Measurements from ENCODE around the gene TRABD2A.
A peak's percentile ranks its signal among the peaks of the same experiment; 100 is the strongest.

The TRABD2A gene

DNA sequence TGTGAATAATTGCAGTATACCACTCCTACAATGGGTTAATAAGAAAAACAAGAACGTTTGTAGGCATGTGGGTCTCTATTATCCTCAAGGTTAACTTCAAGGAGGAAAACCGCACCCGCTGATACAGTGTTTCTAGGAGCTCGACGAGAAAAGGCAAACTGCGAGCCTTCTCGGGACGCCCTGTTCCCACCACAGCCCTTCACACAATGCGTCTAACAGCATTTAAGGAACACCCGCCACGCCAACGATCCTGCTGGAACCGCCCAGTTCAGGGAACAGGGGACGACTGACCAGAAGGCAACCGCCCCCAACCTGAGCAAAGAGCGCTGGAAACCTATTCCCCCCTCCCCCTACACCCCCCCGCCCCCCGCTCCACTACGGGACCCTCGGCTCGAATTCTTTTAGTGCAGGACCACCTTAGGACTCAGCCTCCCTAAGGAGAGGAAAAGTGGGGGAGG is 23.9 kb upstream of the TRABD2A start:
- peak; percentile 66 for DNase-seq (ENCODE audit: low spot score)

DNA sequence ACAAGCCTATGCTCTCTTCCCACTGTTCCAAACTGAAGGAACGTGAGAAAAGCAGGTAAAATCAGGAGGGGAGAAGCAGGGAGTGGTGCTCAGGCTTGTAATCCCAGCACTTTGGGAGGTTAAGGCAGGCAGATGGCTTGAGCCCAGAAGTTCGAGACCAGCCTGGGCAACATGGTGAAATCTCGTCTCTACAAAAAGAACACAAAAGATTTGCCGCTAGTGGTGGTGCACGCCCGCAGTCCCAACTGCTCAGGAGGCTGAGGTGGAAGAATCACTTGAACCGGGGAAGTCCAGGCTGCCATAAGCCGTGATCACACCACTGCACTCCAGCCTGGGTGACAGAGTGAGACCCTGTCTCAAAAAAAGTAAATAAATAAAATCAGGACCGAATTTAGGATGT is 23.3 kb upstream of the TRABD2A start:
- FAIRE-seq (no peak), DNase-seq (ENCODE audit: low spot score) (no peak)

More for the DNA sequence above, 23.9 kb upstream of the TRABD2A start:
- FAIRE-seq, result no peak

DNA sequence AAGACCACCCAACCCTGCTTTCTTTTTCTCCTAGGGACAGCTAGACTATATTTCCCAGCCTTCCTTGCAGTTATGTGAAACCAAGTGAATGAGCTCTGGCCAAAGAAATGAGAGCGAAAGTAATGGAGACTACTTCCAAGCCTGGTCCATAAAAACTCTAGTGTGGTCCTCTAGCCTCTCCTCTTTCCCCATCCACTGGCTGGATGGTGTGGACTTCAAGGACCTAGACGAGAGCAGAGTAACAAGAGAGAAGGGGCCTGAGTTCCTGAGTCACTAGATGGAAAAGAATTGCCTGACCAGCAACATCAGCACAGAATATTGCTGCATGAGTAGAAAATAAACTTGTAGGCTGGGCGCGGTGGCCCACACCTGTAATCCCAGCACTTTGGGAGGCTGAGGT is 21.6 kb upstream of the TRABD2A start:
- DNase-seq (ENCODE audit: low spot score) (no peak), FAIRE-seq (no peak)

DNA sequence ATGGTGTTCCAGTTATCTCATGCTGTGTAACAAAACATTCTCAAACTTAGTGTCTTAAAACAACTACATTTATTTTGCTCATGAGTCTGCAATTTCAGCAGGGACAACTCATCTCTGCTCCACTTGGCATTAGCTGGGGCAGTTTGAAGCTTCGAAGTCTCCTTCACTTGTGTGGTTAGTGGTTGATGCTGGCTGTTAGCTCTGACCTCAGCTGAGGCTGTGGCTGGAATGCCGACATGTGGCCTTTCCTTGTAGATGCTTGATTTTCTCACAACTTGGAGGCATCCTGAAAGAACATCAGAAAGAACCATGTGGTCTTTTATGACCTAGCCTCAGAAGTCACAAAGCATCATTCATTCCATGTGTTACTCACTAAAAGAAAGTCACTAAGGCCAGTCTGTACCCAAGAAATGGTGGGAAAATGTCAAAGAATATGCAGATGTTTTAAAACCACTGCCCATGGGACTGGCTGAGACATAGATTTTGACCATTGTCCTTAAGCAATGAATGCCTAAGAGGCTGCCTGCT is 20.8 kb upstream of the TRABD2A start:
- DNase-seq (ENCODE audit: low spot score) (no peak), FAIRE-seq (no peak)

DNA sequence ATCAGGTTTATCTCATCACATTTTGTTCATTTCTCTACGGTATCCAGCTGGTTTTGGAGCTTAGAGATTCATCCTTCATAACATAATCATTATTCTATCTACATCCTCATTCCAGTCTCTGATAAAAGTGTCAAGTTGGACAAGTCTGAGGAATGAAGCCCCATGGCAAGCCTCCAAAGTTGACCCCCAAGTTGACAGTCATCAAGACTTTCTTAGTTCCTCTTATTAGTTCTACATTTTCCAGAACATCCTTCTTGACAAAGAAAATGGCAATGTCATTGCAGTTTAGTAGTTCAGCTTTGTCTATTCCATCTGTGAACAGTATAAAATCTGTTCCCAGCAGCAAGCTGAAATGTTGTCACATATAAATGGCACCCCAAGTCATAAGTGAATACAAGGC is 20.1 kb upstream of the TRABD2A start:
- DNase-seq (ENCODE audit: low spot score) (no peak), FAIRE-seq (no peak)

DNA sequence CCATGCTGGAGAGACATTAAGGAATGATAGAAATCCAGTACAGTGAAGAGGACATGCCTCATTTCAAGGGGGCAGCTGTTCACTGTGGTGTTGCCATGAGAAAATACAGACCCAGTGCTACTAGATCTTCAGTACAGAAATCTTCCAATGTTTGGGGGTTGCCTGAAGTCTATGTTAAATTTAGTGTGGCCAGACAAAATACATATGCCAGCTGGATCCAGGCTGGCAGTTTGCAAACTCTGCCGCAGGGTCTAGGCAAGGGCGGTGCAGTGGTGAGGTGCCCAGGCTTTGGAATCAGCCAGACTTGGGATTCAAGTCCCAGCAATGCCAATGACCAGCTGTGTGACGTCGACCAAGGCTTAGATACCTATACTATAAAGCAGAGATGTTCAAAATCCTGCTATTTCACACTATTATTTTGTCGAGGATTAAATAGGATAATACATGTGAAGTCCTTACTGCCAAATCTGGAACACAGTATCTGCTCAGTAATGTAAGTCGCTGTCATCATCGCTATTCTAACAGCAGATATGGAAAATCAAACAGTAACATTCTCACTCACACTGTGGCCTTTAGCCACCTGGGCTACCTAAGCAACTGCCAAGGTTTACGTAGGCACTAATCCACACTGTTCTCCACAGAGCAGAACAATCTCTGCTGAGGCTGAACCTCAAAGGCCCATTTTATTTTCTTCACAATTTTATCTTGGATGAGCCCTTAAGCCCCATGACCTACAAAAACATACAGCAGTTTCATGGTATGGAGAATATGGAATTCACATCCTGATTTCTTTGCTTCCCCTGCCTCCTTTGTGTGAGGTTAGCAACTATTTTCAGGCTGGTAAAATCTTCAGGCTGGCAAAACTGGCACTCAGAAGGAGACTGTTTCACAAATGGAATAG is 18.7 kb upstream of the TRABD2A start:
- FAIRE-seq (no peak), DNase-seq (ENCODE audit: low spot score) (no peak)

DNA sequence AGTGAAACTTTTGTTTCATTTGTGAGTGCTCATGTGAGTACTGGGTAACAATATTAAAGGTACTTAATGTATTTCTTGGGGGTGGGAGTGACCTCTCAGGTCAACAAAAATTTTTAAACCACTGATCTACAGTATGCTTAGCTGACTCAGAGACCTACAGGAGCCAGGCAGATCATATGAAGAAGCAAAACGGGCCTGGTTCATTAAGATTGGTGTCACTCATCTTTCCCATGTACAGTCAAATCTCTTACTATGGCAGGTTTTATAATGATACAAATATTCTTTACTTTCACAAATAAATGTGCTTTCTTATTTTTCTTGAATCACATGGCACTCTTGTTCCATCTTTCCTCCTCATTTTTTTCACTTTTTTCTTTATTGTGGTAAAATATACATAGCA is 16.9 kb upstream of the TRABD2A start:
- DNase-seq (ENCODE audit: low spot score) (no peak), FAIRE-seq (no peak)

DNA sequence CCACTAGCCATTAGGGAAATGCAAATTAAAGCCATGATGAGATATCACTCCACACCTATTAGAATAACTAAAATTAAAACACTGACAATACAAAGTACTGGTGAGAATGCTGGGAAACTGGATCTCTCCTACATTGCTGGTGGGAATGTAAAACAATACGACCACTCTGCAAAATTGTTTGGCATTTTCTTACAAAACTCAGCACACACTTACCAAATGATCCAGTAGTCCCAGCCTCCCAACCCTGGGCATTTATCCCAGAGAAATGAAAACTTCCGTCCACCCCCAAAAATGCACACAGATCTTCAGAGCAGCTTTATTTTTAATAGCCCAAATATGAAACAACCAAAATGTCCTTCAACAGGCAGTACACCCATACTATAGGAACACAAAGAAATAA is 15.7 kb upstream of the TRABD2A start:
- FAIRE-seq, result no peak
- DNase-seq (ENCODE audit: low spot score), result no peak

DNA sequence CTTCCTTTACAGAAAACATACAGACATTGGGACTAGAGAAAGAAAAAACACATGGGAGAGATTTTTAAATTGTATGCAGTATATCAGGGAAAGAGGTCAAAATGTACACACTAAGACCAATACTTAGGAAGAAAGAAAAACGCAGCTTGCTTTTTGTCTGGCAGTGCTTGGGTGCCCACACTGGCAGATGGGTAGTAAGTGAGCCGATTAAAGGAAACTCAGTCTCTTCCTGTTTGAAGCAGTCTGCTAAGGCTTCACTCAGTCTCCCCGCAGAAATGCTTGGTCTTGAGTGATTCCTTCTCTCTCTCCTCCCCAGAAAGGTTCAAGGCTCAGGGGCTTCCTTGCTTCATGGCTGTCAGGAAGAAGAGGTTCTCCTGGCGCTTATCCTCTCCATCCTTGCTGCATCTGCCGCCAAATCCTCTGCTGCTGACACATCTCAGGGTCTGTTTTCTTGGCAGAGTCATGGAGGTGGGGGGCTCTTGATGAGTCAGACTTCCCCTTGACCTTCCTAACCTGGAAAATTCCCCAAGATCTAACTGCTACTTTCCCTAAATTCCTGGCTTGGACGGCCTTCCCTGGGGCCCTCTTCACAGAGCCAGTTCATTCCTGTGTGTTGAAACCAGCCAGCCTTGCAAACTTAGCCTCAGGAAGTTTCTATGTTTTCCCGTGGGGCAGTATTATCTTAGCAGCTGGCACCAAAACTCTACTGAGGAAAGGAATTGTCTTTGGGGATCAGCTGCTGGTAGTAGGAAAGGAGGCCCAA is 14.1 kb upstream of the TRABD2A start:
- DNase-seq (ENCODE audit: low spot score) (no peak), FAIRE-seq (no peak)

DNA sequence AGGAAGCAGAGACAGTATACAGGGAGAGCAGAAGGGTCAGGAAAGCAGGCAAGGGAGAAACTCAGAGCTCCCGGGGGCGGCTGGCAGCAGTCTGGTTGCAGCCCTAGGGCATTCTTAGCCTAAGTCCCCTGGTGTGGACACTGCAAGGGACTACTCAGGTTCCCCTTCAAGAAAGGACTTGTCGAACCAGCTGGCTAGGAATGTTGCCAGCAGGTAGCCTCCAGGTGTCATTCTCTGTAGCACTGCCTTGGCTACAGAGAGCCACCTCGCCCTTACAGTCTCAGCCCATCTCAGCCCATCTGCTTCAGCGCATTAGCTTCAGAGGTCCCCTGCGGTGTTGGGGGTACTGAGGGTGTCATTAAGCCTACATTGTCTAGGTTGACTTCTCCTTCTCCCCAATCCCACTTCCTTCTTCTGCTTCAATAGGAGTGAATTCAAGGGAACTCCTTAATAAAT is 13.3 kb upstream of the TRABD2A start:
- DNase-seq (ENCODE audit: low spot score) (no peak), FAIRE-seq (no peak)

DNA sequence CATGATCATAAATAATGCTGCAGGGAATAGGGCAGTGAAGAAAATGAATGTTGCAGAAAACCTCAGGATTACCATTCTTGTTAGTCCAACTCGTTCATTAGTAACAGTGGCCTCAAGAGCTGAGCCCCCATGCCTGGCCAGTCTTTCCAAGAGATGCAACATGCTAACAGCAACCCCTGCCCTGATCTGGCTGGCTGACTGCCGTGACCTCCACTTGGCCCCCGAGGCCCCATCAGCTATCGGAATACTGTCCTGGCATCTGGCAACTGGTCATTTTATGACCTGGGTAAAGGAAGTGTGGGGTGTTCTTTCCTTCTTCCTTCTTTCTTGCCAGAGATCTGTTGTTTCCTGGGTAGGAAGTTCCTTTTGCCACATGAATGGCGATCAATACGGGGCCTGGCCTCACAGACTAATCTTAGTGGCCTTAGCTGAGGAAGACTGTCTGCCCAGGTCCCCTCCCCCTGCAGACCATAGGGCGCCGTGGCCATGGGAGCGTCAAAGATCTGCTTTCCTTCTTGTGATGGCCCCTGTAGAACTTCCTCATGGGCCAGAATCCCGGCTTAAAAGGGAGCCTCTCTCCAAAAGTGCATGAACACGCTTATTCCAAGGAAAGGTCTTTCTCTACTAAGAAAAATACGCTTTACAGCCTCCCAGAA is 10.6 kb upstream of the TRABD2A start:
- FAIRE-seq (no peak), DNase-seq (ENCODE audit: low spot score) (no peak)

DNA sequence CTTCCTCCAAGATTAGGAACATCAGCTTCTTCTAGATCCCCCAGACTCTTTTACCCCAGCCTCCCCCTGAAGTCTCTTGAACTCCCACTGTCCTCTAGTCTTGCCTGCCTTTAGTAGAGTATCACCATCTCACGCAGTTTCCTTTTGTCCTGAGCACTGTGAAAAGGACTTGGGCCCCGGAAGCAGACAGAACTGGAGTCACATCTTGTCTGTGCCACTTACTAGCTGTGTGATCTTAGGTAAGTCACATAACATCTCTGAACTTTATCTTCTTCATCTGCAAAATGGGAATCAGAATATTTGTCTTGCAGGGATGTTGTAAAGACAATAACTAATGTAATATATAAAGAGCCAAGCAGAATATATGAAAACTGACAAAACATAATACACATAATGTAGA is 8.4 kb upstream of the TRABD2A start:
- FAIRE-seq, result no peak
- DNase-seq (ENCODE audit: low spot score), result no peak

DNA sequence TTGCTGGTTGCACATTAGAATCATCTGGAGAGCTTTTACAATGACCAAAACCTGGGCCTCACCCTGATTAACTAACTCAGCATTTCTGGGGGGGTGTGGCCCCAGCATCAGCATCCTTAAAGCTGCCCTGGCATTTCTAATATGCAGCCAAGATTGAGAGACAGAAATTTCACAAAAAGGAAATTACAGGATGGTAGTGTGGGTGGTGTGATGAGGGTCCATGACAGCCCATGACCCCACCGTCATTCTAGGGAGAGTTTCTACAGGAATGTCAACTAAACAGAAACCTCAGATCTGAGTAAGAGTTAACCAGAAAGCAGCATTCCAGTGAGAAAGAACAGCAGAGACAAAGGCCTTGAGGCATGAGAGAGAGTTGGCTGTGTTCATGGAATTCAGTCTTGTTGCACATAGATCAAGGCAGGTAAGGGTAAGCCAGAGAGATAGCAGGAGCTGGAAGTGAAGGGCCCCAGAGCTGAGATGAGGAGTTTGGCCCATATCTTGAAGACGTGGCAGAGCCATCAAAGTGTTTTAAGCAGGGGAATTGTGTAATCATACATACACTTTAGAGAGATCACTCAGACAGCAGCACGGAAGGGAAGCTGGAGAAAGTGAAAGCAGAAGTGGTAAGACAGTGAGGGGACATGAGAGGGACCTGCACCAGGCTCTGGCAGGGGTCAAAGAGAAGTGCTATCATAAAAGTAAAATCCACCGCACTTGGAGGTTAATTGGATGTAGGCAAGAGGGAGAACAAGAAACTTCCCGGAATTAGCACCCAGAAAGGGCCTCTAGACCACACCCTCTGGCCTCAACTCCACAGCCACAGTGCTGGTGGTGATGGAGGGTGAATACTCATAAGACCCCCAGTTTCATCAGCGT is 7.8 kb upstream of the TRABD2A start:
- DNase-seq (ENCODE audit: low spot score) (no peak), FAIRE-seq (no peak)

DNA sequence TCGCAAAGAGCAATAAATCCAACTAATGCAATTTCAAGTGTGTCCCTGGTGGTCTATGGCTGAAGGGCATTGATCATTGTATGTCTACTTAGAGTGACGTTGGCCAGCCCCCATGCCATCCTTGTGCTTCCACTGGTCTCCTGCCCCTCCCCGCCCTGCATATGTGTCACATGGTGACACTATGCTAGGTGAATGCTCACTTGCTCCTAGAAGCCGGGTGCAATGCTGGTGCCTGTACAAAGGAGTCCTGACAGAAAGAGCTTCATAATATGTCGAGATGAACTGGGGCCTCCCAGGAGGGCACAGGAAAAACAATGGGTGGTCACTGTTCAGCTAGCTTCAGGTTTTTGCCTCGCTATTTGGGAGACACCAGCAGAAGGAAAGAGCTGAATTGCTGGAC is 5.9 kb upstream of the TRABD2A start:
- no peak for DNase-seq (ENCODE audit: low spot score)
- FAIRE-seq, result no peak

DNA sequence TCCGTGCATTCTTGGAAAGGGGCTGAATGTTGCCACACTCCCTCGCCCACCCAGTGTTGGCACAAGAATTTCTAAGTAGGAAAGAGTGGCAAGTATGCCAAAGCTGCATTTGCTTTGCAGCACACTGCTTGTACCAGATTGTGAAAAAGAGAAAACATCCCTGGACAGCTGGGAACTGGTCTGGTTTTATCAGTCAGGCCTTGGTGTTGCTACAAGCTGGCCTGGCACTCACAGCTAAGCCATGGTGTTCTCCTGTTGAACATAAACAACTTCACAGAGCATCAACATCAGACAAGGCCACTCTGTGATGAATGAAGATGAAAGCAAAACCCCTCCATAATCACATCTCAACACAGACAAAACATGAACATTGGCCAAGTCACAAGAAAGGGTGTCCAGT is 4.2 kb upstream of the TRABD2A start:
- FAIRE-seq, result no peak

DNA sequence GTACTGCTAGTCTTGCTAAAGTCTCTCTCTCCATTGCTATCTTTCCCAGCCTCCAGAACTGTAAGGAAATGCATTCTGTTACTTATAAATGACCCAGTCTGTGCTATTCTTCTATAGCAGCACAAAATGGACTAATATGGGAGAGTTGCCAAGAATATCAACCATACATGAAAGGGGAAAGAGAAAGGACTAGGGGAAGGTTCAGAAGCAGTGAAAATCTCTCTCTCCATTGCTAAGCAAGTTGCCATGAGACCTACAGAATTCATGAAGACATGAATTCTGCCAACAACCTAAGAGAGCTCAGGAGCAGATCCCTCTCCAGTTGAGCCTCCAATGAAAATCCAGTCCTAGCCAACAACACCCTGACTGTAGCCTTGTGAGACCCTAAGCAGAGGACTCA is 3.6 kb upstream of the TRABD2A start:
- no peak for FAIRE-seq
- no peak for DNase-seq (ENCODE audit: low spot score)

More for the DNA sequence above, 4.2 kb upstream of the TRABD2A start:
- no peak for DNase-seq (ENCODE audit: low spot score)

DNA sequence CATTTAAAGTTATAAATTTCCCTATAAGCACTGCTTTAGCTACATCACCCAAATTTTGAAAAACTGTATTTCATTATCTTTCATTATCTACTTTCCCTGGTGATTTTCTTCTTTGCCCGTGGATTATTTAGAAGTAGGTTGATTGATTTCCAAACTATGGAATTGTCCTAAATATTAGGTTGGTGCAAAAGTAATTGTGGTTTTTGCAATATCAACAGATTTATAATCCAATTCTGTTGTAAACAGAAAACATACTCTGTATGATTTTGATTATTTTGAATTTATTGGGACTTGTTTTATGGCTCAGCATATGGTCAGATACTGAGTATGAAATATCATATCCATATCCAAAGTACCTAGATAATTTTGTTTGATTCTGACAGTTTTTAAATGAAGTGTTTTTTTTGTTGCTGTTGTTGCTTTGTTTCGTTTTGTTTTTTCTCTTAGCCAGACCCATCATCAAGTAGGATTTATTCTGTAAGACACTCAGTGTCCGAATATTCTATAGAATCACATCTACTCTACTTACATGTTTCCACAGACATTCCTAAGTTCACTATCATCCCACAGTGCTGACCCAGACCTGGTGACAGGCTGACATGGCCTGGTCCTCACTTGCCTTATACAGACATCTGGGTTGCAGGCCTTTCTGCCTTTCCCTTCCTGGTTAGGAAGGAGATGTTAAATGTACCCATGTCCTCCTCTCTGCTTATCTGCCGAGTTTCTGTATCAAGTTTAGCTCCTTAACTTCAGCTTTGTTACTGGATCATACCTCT is 2.1 kb upstream of the TRABD2A start:
- FAIRE-seq (no peak), DNase-seq (ENCODE audit: low spot score) (no peak)

DNA sequence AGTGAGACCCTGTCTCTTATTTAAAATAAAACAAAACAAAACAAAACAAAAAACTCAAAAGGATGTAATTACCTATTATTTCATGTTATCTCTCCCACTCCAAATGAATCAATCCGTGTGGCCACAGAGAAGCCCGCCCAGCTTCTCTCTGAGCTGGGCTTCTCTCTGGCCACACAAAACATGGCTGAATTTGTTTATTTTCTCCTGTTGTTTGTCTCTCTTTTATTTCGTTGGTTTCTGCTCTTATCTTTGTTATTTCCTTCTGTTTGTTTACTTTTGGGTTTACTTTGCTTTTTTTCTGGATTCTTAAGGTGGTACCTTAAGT is 1.5 kb upstream of the TRABD2A start:
- DNase-seq (ENCODE audit: low spot score), result no peak
- no peak for FAIRE-seq

DNA sequence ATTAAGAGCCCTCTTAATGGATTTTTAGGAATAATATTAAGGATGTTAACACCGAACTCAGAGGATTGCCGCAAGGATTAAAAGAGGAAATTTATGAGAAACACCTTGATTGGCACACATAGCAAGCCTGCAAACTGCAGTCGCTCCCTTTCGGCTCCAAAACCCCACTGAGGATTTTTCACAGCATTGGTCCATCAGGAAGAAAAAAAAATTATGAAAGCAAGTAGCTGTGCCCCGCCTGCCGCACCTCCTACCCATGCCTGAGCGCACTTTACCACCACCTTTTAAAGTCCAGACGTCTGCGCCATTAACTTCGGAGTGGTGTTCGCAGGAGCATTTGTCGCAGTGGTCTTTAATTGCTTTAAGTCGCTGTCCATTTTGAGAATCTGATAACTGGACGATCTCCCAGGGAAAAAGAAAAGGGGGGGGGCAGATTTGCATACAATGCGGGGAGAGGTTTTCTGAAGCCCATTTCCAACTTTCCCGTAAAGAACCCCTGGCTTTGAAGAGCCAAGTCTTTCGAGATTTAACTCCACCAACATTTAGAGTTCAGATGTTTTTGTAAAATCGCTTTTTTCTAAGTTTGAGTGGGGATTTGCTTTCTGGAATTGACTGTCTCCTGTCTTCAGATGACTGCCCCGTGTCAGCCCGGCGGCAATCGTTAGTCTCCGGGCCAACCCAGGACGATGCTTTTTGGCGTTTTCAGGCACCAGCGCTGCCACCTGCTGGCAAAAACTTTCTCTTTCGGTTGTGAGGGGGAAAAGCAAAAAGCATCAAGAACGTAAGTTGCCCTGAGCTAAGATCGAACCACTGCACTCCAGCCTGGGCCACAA is 913 bp upstream of the TRABD2A start:
- FAIRE-seq (no peak), DNase-seq (ENCODE audit: low spot score) (peak; percentile 83)

DNA sequence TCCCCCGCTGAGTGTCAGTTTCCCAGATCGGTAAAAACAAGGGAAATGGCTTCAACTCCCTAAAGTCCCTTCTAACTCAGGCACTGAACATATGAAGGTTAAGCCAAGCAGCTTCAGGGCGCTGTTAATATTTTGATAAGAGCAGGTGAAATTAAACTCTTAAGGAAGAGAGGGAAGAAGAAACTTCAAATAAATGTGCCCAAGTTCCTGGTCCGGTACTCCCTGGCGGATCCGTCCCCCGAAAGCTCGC is 564 bp downstream of the TRABD2A start:
- FAIRE-seq, result no peak
- no peak for DNase-seq (ENCODE audit: low spot score)
